Measurements from ENCODE around the gene SSBP3.

The SSBP3 gene

DNA sequence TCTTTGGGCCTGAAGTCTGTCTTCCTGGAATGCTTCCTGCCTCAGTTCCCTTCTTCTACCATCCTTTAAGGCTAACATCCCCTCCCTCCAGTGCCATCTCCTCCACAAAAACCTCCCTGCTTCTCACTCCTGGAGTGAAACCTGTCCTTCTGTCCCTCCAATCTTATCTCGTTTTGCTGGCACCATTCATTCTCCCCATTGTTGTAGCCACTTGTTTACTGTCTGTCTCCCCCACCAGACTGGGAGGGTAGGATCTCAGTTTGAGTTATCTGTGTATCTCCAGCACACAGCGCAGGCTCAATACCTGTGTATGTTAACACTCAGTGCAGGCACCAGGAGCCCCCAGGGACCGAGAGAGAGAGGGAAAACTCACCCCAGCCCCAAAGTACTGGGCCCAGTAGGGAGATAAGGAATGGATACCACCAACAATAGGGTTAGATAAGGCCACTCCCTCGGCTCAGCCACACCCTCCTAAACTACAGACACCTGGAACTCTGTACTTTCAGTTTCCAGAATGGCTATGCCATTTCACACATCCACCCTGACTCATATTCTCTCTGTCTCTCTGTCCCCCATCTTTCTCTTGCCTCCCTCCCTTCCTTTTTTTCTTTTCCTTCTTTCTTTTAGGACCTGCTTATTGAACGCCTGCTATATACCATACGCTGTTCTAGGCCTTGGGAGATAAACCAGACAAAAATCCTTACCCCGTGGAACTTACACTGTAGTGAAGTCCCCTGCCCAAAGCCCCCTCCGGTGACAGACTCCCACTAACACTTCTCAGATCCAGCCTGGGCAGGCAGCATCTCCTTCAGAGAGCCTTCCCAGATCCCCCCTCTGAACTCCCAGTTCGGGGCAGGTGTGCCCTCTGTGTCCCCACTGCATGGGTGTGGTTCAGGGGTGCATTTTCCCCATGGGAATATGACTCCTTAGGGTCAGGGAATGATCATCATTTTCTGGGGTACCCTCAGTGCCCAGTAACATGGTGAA lies 3.3 kb upstream of the SSBP3 start:
- DNase-seq = no peak

DNA sequence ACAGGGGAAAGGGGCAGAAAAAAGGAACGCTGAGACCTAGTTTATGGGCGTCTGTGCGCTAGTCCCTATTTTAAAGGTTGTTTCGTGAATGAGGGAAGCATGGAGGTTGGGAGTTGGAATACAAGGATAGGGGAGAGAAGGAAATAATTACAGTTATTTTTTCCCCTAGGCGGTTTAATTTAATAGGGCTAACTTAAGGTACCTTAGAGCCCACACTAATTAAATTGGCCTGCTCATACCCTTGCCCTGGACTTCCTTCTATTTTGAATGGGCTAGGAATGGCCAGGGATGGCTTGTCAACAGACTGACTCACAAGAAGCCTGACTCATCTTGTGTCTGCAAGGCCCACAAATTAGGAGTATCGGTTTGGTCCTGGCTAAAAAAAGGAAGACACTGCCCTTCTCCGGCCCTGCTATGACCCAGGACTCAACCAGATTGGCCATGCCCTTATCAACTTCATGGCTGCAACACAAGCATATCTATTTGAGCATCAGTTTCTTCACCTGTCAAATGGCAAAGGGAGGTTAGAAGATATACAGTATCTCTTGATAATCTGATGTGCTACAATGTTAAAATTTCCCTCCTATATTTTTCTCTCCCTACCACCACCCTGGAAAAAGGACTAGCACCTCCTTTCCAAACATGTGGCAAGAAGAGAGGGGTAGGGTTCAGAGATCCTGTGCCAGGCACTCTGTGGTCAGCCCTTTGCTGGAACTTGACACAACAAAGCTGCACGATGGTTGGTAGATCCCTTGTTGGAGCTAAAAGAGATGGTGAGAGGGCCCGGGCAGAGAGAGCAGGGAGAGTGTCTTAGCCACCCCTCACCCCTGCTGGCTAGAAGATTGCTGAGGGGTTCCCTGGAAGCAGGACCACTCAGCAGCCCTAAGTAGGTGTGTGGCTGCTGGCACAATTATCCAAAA lies 2.2 kb upstream of the SSBP3 start:
- no peak for DNase-seq

- peak; percentile 81 for DNase-seq
Observed at GRCh38 chr1:54407404-54408146, 1.4 kb upstream of the SSBP3 start.

DNA sequence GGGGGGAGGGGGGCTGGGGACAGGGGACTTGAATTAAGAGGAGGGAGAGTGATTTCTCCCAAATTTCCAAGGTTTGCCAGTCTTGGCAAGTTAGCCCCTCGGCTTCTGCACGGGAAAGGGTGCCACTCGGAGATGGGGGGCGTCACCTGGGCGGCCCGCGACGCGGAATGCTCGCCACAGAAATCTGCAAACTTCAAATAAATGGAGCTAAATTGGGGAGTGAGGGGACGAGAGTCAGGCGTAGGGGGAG lies 885 bp upstream of the SSBP3 start:
- DNase-seq = no peak

GRCh38 chr1:54405898-54406293 lies 298 bp downstream of the SSBP3 start:
- no peak for DNase-seq

GRCh38 chr1:54404939-54405897 lies 976 bp downstream of the SSBP3 start:
- DNase-seq = no peak

DNA sequence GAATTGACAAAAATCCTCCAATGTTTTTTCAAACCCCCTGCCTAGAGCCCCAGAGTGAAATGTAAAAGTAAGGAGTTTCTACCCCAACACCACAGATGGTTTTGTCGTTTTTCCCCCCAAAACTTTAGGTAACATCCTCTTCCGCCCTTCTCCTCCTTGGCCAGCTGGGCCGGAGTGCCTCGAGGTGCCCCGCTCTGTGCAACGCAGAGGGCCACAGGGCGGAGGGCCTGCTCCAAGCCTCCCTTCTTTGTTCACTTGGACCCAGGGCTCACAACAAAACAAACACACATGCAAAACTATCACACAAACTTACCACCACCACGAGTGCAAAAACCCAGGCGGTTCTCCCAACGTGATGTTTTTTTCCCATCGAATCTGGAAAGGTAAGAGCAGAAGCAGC lies 1.9 kb downstream of the SSBP3 start:
- no peak for DNase-seq

- DNase-seq = no peak
Observed at GRCh38 chr1:54403808-54404261, 2.4 kb downstream of the SSBP3 start.

- no peak for DNase-seq
Observed at GRCh38 chr1:54403405-54403804, 2.8 kb downstream of the SSBP3 start.

- DNase-seq = no peak
Observed at GRCh38 chr1:54402896-54403295, 3.3 kb downstream of the SSBP3 start.

DNA sequence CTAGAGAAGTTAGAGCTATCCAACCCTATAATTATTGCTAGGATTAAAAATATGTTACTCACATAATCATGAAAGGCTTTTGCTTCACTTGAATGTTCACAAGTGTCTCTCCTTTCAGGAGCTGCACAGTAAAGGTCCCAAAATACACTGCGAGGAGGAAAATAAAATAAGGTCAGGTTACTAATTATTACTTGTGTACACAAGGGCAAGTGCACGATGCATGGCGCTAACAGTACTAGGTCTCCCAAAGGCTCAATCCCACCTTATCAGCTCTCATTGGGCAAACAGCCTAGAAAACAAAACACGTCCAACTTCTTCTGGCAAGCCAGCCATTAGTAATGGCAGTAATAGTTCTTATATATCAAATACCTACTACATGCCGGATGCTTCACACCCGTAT lies 4.4 kb downstream of the SSBP3 start:
- no peak for DNase-seq

GRCh38 chr1:54400329-54400728 lies 5.9 kb downstream of the SSBP3 start:
- DNase-seq = no peak

- no peak for DNase-seq
Observed at GRCh38 chr1:54399765-54400164, 6.4 kb downstream of the SSBP3 start.

GRCh38 chr1:54398963-54399528 lies 7.1 kb downstream of the SSBP3 start:
- no peak for DNase-seq

DNA sequence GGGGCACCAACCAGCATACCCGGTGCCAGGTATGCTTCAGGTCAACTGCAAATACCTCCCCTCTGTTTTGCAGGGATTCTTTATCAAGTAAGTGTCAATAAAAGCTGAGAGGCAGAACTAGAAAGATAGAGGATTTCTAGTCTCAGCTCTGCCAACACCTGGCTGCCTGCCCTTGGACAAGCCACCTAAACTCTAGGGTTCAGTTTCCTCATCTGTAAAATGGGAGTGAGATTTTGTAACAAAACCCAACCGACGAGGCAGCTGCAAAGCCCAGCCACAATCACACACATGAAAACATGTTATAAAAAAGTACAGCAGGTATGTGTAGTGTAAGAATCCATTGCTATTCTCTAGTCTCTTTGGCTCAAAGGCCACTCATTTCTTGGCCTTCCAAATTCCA lies 8.2 kb downstream of the SSBP3 start:
- no peak for DNase-seq

DNA sequence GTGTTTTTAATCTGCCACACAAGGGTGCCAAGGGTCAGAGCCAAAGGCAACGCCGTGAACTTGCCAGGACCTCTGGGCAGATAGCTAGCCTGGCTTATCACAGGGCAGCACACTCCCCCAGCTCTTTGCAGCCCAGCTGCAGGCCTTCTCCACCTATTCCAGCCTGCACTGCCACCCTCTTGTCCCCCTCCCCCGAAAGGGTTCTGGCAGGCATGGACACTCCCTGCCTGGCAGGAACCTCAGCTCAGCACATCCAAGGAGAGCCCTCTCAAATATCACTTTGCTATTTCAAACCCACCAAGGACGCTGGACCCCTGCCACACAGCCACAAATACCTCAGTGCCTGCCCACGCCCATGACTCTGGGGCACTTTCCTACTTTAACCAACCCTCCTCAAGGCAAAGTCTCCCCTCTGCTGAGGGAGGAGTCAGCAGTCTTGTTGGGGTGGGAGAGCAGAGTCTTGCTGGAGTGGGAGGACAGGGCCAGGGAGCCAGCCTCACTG lies 9.1 kb downstream of the SSBP3 start:
- no peak for DNase-seq

DNA sequence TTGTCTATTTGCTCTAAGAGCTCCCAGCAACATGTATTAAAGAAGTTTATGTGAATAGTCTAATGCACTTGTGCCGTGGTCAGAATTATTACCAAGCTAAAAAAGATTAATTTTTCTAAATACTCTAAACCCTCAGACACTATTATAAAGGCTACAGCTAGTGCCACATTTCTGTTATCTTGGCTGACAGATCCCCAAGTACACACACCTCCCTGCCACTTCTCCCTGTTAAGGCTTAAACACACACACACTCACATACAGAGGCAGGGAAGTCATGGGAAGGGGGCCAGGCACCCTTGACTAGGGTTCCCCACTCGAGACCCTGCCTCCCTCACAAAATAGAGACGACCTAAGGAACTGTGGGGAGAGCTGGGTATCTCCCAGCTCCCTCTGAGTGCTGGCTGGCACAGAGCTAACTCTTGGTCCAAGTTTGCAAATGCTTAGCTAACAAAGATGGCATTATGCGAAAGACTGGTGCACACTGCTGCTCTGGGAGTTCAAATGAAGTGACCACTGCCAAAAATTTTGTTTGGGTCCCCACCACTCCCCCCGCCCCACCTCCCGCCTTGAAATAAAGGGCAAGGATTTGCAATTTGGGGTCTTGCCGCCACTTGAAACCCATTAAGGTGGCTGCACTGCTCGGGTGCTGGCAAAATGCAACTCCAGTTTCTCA lies 9.8 kb downstream of the SSBP3 start:
- DNase-seq = no peak

DNA sequence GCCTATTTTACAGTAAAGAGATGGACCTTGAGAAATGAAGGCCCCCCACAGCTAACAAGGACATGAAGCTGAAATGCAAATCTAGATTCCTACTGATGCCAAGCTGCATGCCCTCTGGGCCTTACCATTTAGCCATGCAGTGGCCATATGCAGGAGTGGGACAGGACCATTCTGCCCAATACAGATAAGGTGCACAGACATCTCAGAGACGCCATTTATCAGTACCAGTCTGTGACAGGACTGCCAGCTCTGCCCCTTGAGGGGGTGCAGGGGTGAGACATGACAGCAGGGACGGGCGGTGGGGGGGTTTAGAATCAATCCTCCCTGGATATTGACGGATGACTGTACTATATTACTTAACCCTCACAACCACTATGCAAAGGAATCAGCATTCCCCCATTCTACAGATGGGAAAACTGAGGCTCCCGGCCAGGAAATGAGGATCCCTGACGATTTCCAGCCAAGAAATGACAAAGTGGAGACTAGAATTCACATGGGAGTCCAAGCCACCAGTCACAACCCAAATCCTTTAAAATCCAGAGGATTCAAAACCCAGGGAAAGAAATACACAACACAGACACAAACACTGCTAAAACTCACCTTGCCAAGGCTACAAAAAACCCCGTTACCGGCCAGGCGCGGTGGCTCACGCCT lies 10.8 kb downstream of the SSBP3 start:
- DNase-seq = no peak

- DNase-seq = no peak
Observed at GRCh38 chr1:54394104-54394503, 12.1 kb downstream of the SSBP3 start.

GRCh38 chr1:54392401-54392800 lies 13.8 kb downstream of the SSBP3 start:
- DNase-seq = no peak

Data from SHP77 treated with DMSO at 0.1 percent for 48 hours (cell line).